SK-N-SH (cell line): ENCODE measurements around the gene CLEC9A.

Experiments
- CTCF ChIP-seq: fragments of 200-600 bp; sonication (generic); IDR thresholded peaks from 2 replicates; pipeline ENCODE4 v1.6.1; 2017; ENCODE audit warnings: antibody characterized with exemption, mild to moderate bottlenecking, moderate library complexity
- MXI1 ChIP-seq: IDR thresholded peaks from 2 replicates; pipeline ENCODE4 v1.6.1; 2012; ENCODE audit warnings: mild to moderate bottlenecking, low read depth, low read length, improper control_type of control experiment
- POLR2AphosphoS5 ChIP-seq: IDR thresholded peaks from 2 replicates; pipeline ENCODE4 v1.6.1; 2012; ENCODE audit warnings: low read depth, low read length
- REST ChIP-seq: IDR thresholded peaks from 2 replicates; pipeline ENCODE4 v1.6.1; 2012; ENCODE audit warnings: mild to moderate bottlenecking, low read depth, low read length, moderate library complexity
- SIN3A ChIP-seq: IDR thresholded peaks from 2 replicates; pipeline ENCODE4 v1.6.1; 2012; ENCODE audit warnings: low read depth, mild to moderate bottlenecking, low read length, moderate library complexity, borderline replicate concordance
- SMC3 ChIP-seq: IDR thresholded peaks from 2 replicates; pipeline ENCODE4 v1.6.1; 2012; ENCODE audit warnings: low read depth, low read length, improper control_type of control experiment
- TAF1 ChIP-seq: IDR thresholded peaks from 2 replicates; pipeline ENCODE4 v1.6.1; 2012; ENCODE audit warnings: low read depth, mild to moderate bottlenecking, low read length, moderate library complexity, borderline replicate concordance
- USF1 ChIP-seq: IDR thresholded peaks from 2 replicates; pipeline ENCODE4 v1.4.0; 2012; ENCODE audit warnings: low read depth, borderline replicate concordance
- ZBTB33 ChIP-seq: IDR thresholded peaks from 2 replicates; pipeline ENCODE4 v1.4.0; 2012; ENCODE audit warnings: low read depth, borderline replicate concordance

- TF ChIP-seq POLR2AphosphoS5 (no peak), ZBTB33 (no peak), TAF1 (no peak), REST (no peak), SMC3 (no peak), CTCF (no peak), SIN3A (no peak), USF1 (no peak), MXI1 (no peak)
Measured at GRCh38 chr12:10111451-10111850, 81.0 kb downstream of the CLEC9A start.
